ENCODE results near the gene TAS2R30.

TAS2R30 gene

GRCh38 chr12:11162502-11162901 lies 28.1 kb upstream of the TAS2R30 start:
- Histone ChIP-seq H3K27ac (ENCODE audit: insufficient read depth, low read length, poor library complexity, severe bottlenecking) (no peak overlapping the region), H3K4me3 (ENCODE audit: insufficient read depth, low read depth, low read length, poor library complexity, severe bottlenecking) (no peak overlapping the region), H3K27me3 (replicated peaks; ENCODE audit: control insufficient read depth, insufficient read depth, low read length, poor library complexity, severe bottlenecking) (no peaks in the 10 kb centered on the region), H3K4me1 (ENCODE audit: control insufficient read depth, insufficient read depth, low read length, poor library complexity, severe bottlenecking) (peaks cover 3% of the 10 kb centered on the region), H3K36me3 (ENCODE audit: control insufficient read depth, insufficient read depth, low read length) (peaks cover 7% of the 10 kb centered on the region), H3K9me3 (ENCODE audit: control insufficient read depth, low read length) (no peaks in the 10 kb centered on the region)
- DNase-seq: no peak

DNA sequence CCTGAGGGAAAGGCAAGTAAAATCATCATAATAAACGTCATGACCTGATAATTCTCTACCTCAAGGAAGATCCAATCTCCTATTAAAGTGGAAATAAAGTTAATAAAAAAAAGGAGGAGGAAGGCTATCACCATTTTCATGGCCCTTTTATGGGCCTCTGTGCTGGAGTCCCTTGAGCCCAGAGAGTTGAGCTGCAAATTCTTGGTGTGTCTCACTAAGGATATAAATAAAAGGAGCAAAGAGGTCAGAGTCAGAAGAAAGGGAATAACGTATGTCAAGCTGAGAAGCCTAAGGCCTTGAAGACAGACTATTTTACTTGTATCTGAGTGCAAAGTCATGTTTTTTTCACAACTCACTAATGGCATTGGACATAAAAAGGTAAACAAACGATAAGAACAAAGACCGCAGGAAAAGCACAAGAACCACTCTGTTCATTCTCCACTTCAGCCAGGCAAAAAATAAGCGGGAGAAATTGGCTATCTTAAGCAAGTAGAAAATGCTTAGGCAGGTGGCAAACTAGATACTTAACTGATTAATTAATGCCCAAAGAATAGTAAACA lies 24.5 kb upstream of the TAS2R30 start:
- Histone ChIP-seq H3K36me3 (ENCODE audit: control insufficient read depth, insufficient read depth, low read length) (no peaks in the 10 kb centered on the region), H3K27ac (ENCODE audit: insufficient read depth, low read length, poor library complexity, severe bottlenecking) (no peak overlapping the region), H3K4me3 (ENCODE audit: insufficient read depth, low read depth, low read length, poor library complexity, severe bottlenecking) (no peak overlapping the region), H3K27me3 (replicated peaks; ENCODE audit: control insufficient read depth, insufficient read depth, low read length, poor library complexity, severe bottlenecking) (no peaks in the 10 kb centered on the region), H3K4me1 (ENCODE audit: control insufficient read depth, insufficient read depth, low read length, poor library complexity, severe bottlenecking) (no peaks in the 10 kb centered on the region), H3K9me3 (ENCODE audit: control insufficient read depth, low read length) (no peaks in the 10 kb centered on the region)
- no peak for DNase-seq

DNA sequence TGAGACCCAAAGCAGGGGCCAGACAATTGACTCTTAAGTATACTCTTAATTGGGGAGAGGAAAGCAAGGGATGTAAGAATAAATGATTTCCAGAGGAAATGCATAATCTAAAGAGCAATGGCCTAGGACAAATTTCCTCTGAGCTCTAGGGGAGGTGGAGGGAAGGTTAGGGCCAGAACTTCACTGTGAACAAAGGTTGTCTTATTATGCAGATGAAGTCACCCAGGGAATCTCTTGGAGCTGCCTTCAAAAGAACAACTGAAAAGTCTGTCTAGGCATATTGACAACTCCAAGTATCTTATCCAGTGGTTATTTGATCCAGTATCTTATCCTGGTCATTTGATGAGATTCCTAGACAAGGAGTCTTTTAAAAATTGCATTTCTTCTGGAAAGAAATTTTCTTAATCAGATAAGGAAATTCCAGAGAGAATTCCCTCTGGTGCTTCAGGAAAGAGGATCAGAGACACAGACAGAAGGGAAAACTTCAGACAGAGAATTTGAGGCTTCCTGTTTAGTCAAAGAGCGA lies 20.0 kb upstream of the TAS2R30 start:
- Histone ChIP-seq H3K4me3 (ENCODE audit: insufficient read depth, low read depth, low read length, poor library complexity, severe bottlenecking) (no peak overlapping the region), H3K36me3 (ENCODE audit: control insufficient read depth, insufficient read depth, low read length) (no peaks in the 10 kb centered on the region), H3K4me1 (ENCODE audit: control insufficient read depth, insufficient read depth, low read length, poor library complexity, severe bottlenecking) (no peaks in the 10 kb centered on the region), H3K9me3 (ENCODE audit: control insufficient read depth, low read length) (no peaks in the 10 kb centered on the region), H3K27ac (ENCODE audit: insufficient read depth, low read length, poor library complexity, severe bottlenecking) (no peak overlapping the region), H3K27me3 (replicated peaks; ENCODE audit: control insufficient read depth, insufficient read depth, low read length, poor library complexity, severe bottlenecking) (no peaks in the 10 kb centered on the region)
- no peak for DNase-seq

- Histone ChIP-seq H3K4me1 (ENCODE audit: control insufficient read depth, insufficient read depth, low read length, poor library complexity, severe bottlenecking) (no peaks in the 10 kb centered on the region), H3K36me3 (ENCODE audit: control insufficient read depth, insufficient read depth, low read length) (no peaks in the 10 kb centered on the region), H3K27me3 (replicated peaks; ENCODE audit: control insufficient read depth, insufficient read depth, low read length, poor library complexity, severe bottlenecking) (no peaks in the 10 kb centered on the region), H3K4me3 (ENCODE audit: insufficient read depth, low read depth, low read length, poor library complexity, severe bottlenecking) (no peak overlapping the region), H3K9me3 (ENCODE audit: control insufficient read depth, low read length) (no peaks in the 10 kb centered on the region), H3K27ac (ENCODE audit: insufficient read depth, low read length, poor library complexity, severe bottlenecking) (no peak overlapping the region)
- DNase-seq: no peak
These were observed 18.3 kb upstream of the TAS2R30 start for GRCh38 chr12:11152725-11153124.

- H3K27ac ChIP-seq (ENCODE audit: insufficient read depth, low read length, poor library complexity, severe bottlenecking): no peak overlapping the region
- H3K9me3 ChIP-seq (ENCODE audit: control insufficient read depth, low read length): no peaks in the 10 kb centered on the region
- H3K36me3 ChIP-seq (ENCODE audit: control insufficient read depth, insufficient read depth, low read length): no peaks in the 10 kb centered on the region
- H3K4me1 ChIP-seq (ENCODE audit: control insufficient read depth, insufficient read depth, low read length, poor library complexity, severe bottlenecking): no peaks in the 10 kb centered on the region
- H3K27me3 ChIP-seq (replicated peaks; ENCODE audit: control insufficient read depth, insufficient read depth, low read length, poor library complexity, severe bottlenecking): no peaks in the 10 kb centered on the region
- DNase-seq: no peak
- H3K4me3 ChIP-seq (ENCODE audit: insufficient read depth, low read depth, low read length, poor library complexity, severe bottlenecking): no peak overlapping the region
These were observed 16.4 kb upstream of the TAS2R30 start for GRCh38 chr12:11150832-11151231.

DNA sequence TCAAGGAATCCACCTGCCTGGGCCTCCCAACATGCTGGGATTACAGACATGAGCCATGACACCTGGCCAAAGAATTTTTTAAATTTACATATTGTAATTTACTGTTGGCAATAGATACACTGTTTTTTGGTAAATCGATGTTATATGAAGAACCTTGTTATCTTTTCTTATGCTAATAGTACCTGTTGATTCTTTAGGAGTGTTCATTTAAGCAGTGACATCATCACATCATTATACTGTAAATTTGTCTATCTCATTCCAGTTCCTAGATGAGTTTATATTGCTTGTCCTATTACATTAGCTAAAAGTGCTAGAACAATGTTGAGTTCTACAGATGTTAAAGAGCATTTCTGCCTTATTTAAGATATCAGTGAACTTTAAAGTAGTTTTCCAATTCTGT lies 13.0 kb upstream of the TAS2R30 start:
- Histone ChIP-seq H3K4me1 (ENCODE audit: control insufficient read depth, insufficient read depth, low read length, poor library complexity, severe bottlenecking) (no peaks in the 10 kb centered on the region), H3K36me3 (ENCODE audit: control insufficient read depth, insufficient read depth, low read length) (no peaks in the 10 kb centered on the region), H3K27me3 (replicated peaks; ENCODE audit: control insufficient read depth, insufficient read depth, low read length, poor library complexity, severe bottlenecking) (no peaks in the 10 kb centered on the region), H3K27ac (ENCODE audit: insufficient read depth, low read length, poor library complexity, severe bottlenecking) (no peak overlapping the region), H3K9me3 (ENCODE audit: control insufficient read depth, low read length) (no peaks in the 10 kb centered on the region), H3K4me3 (ENCODE audit: insufficient read depth, low read depth, low read length, poor library complexity, severe bottlenecking) (no peak overlapping the region)
- DNase-seq: no peak

DNA sequence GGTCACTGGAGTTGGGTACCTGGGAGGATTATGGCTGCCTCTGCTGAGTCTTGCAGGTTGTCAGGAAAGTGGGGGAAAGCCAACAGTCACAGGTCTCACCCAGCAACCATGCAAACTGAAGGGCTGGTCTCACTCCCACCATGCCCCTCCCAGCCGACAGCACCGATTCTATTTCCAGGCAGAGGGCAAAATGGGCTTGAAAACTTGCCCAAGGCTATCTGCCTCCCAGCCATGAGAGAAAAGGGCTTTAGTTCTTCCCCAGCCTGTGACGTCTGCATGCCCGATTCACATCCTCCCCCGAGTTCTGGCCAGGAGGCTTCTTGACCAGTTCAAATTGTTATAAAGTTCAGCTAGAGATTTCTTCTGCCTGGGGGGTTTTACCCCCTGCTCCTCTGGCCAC lies 9.9 kb upstream of the TAS2R30 start:
- no peaks in the 10 kb centered on the region for H3K4me1 ChIP-seq (ENCODE audit: control insufficient read depth, insufficient read depth, low read length, poor library complexity, severe bottlenecking)
- H3K36me3 ChIP-seq (ENCODE audit: control insufficient read depth, insufficient read depth, low read length): no peaks in the 10 kb centered on the region
- H3K27ac ChIP-seq (ENCODE audit: insufficient read depth, low read length, poor library complexity, severe bottlenecking): no peak overlapping the region
- no peak for DNase-seq
- H3K4me3 ChIP-seq (ENCODE audit: insufficient read depth, low read depth, low read length, poor library complexity, severe bottlenecking): no peak overlapping the region
- no peaks in the 10 kb centered on the region for H3K27me3 ChIP-seq (replicated peaks; ENCODE audit: control insufficient read depth, insufficient read depth, low read length, poor library complexity, severe bottlenecking)
- no peaks in the 10 kb centered on the region for H3K9me3 ChIP-seq (ENCODE audit: control insufficient read depth, low read length)

DNA sequence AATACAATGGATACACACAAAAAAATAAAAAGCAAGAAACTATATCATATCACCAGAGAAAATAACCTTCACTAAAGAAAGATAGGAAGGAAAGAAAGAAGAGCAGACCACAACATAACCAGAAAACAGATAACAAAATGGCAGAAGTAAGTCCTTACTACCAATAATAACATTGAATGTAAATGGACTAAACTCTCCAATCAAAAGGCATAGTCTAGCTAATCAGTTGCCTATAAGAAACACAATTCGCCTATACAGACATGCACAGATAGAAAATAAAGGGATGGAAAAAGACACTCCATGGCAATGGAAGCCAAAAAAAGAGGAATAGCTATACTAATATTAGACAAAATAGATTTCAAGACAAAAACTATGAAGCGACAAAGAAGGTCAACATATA lies 8.9 kb upstream of the TAS2R30 start:
- H3K27ac ChIP-seq (ENCODE audit: insufficient read depth, low read length, poor library complexity, severe bottlenecking): no peak overlapping the region
- H3K4me1 ChIP-seq (ENCODE audit: control insufficient read depth, insufficient read depth, low read length, poor library complexity, severe bottlenecking): no peaks in the 10 kb centered on the region
- H3K4me3 ChIP-seq (ENCODE audit: insufficient read depth, low read depth, low read length, poor library complexity, severe bottlenecking): no peak overlapping the region
- DNase-seq: no peak
- H3K36me3 ChIP-seq (ENCODE audit: control insufficient read depth, insufficient read depth, low read length): no peaks in the 10 kb centered on the region
- no peaks in the 10 kb centered on the region for H3K9me3 ChIP-seq (ENCODE audit: control insufficient read depth, low read length)
- no peaks in the 10 kb centered on the region for H3K27me3 ChIP-seq (replicated peaks; ENCODE audit: control insufficient read depth, insufficient read depth, low read length, poor library complexity, severe bottlenecking)

DNA sequence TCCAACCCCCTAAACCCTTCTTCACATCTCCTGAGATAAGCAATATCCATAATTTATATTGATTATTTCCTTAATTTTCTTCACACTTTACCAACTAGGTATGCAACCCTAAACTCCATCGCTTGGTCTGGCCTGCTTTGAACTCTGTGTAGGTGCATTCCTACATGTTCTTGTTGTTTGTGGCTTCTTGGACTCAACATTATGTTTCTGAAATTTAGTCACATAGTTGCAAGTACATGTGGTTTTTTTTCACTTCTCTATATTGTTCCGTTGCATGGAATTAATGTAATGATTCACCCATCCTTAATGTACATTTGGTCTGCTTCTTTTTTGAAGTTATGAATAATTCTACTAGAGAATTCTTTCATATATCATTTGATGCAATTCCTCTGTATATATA lies 1.6 kb upstream of the TAS2R30 start:
- DNase-seq: no peak
- no peaks in the 10 kb centered on the region for H3K36me3 ChIP-seq (ENCODE audit: control insufficient read depth, insufficient read depth, low read length)
- H3K27me3 ChIP-seq (replicated peaks; ENCODE audit: control insufficient read depth, insufficient read depth, low read length, poor library complexity, severe bottlenecking): no peaks in the 10 kb centered on the region
- no peak overlapping the region for H3K27ac ChIP-seq (ENCODE audit: insufficient read depth, low read length, poor library complexity, severe bottlenecking)
- H3K9me3 ChIP-seq (ENCODE audit: control insufficient read depth, low read length): no peaks in the 10 kb centered on the region
- H3K4me1 ChIP-seq (ENCODE audit: control insufficient read depth, insufficient read depth, low read length, poor library complexity, severe bottlenecking): no peaks in the 10 kb centered on the region
- no peak overlapping the region for H3K4me3 ChIP-seq (ENCODE audit: insufficient read depth, low read depth, low read length, poor library complexity, severe bottlenecking)

GRCh38 chr12:11133816-11134215 lies 628 bp downstream of the TAS2R30 start:
- Histone ChIP-seq H3K4me1 (ENCODE audit: control insufficient read depth, insufficient read depth, low read length, poor library complexity, severe bottlenecking) (no peaks in the 10 kb centered on the region), H3K27ac (ENCODE audit: insufficient read depth, low read length, poor library complexity, severe bottlenecking) (no peak overlapping the region), H3K4me3 (ENCODE audit: insufficient read depth, low read depth, low read length, poor library complexity, severe bottlenecking) (no peak overlapping the region), H3K36me3 (ENCODE audit: control insufficient read depth, insufficient read depth, low read length) (no peaks in the 10 kb centered on the region), H3K9me3 (ENCODE audit: control insufficient read depth, low read length) (no peaks in the 10 kb centered on the region), H3K27me3 (replicated peaks; ENCODE audit: control insufficient read depth, insufficient read depth, low read length, poor library complexity, severe bottlenecking) (no peaks in the 10 kb centered on the region)
- DNase-seq: no peak
